ENCODE data around the gene ARHGAP45. TPM values are rescaled to one million over a fixed set of nuclear protein-coding genes. Genes with fewer than 3 reads are reported as not detected.
A peak's percentile ranks its signal among the peaks of the same experiment; 100 is the strongest.

ARHGAP45 gene
- total and polyA plus RNA-seq, 4 donors = 3.3 to 27.5 (median 9.7) TPM

DNA sequence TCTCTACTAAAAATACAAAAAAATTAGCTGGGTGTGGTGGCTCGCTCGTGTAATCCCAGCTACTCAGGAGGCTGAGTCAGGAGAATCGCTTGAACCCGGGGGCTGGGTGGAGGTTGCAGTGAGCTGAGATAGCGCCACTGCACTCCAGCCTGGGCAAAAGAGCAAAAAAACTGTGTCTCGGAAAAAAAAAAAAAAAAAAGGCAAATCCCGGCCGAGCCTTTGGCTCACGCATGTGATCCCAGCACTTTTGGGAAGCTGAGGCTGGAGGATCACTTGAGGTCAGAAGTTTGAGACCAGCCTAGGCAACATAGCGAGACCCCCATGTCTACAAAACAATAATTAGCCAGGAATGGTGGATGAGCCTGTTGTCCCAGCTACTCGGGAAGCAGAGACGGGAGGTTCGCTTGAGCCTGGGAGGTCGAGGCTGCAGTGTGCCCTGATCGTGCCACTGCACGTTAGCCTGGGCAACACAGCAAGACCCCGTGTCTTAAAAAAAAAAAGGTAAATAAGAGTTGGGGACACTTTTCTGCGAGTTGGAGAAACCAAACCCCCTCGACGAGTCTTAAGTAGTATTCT is 36.3 kb downstream of the ARHGAP45 start (continued):
- TF ChIP-seq, protein P1, sequence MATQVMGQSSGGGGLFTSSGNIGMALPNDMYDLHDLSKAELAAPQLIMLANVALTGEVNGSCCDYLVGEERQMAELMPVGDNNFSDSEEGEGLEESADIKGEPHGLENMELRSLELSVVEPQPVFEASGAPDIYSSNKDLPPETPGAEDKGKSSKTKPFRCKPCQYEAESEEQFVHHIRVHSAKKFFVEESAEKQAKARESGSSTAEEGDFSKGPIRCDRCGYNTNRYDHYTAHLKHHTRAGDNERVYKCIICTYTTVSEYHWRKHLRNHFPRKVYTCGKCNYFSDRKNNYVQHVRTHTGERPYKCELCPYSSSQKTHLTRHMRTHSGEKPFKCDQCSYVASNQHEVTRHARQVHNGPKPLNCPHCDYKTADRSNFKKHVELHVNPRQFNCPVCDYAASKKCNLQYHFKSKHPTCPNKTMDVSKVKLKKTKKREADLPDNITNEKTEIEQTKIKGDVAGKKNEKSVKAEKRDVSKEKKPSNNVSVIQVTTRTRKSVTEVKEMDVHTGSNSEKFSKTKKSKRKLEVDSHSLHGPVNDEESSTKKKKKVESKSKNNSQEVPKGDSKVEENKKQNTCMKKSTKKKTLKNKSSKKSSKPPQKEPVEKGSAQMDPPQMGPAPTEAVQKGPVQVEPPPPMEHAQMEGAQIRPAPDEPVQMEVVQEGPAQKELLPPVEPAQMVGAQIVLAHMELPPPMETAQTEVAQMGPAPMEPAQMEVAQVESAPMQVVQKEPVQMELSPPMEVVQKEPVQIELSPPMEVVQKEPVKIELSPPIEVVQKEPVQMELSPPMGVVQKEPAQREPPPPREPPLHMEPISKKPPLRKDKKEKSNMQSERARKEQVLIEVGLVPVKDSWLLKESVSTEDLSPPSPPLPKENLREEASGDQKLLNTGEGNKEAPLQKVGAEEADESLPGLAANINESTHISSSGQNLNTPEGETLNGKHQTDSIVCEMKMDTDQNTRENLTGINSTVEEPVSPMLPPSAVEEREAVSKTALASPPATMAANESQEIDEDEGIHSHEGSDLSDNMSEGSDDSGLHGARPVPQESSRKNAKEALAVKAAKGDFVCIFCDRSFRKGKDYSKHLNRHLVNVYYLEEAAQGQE (IDR thresholded peaks at IDR 0.05) = no peak
- no peak for TF ChIP-seq NR2F2 (IDR thresholded peaks at IDR 0.05)
- TF ChIP-seq RAD21 (IDR thresholded peaks at IDR 0.05) = no peak
- TF ChIP-seq YY1 (IDR thresholded peaks at IDR 0.05) = no peak
- TF ChIP-seq, protein P2, sequence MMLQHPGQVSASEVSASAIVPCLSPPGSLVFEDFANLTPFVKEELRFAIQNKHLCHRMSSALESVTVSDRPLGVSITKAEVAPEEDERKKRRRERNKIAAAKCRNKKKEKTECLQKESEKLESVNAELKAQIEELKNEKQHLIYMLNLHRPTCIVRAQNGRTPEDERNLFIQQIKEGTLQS (IDR thresholded peaks at IDR 0.05) = no peak
- no peak for TF ChIP-seq GABPA (IDR thresholded peaks at IDR 0.05 in 1 of 2, conservative IDR thresholded peaks at IDR 0.05 in 1 of 2)
- TF ChIP-seq HNF4A (conservative IDR thresholded peaks at IDR 0.05) = no peak
- no peak for TF ChIP-seq FOXA2 (IDR thresholded peaks at IDR 0.05)
- TF ChIP-seq EGR1 (IDR thresholded peaks at IDR 0.05; ENCODE audit: low read depth in 2 of 2) = no peak

DNA sequence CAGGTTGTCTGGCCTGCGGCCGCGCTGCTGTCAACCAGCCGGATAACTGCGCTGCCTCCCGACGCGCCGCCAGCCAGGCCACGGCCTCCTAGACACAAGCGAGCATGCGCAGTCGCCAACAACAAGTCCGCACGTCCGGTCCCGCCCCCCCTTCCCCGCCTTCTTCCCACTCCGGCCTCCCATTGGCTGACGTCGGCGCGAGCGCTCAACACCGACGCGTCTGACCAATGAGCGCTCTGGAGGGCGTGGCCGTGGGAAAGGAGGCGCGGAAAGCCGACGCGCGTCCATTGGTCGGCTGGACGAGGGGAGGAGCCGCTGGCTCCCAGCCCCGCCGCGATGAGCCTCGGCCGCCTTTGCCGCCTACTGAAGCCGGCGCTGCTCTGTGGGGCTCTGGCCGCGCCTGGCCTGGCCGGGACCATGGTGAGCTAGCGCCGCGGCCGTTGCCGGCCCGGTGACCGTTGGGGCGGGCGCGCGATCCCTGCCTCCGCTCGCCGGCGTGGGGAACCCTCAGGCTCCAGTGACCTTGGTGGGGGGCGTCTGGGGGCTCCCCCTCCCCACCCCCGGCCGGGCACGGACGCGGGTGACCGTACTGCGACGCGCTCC is 36.8 kb downstream of the ARHGAP45 start, which contains the start of gene GPX4:
Gene GPX4 (plus strand): TSS at position 287 of the 603 bp plus-strand sequence. CDS start 50 bp downstream, at position 337.
- WGBS = under 1% methylated on average over 75 of the region's 75 CpGs
- peak within 1 kb of the TSS; percentile 59 to 93 (median 75) for H3K4me3 ChIP-seq (ENCODE audit: low read depth in 1 of 3, low read length in 3 of 3)
- DNase-seq (ENCODE audit: low spot score) = peak; percentile 99
- peak within 1 kb of the TSS; percentile 63 to 86 for H3K9ac ChIP-seq (ENCODE audit: low read depth in 1 of 2, low read length in 2 of 2)
- H3K9me3 ChIP-seq (ENCODE audit: control insufficient read depth in 4 of 4, low read length in 3 of 4) = no peaks in the 10 kb centered on the region
- no peak for TF ChIP-seq HNF4A (conservative IDR thresholded peaks at IDR 0.05)
- no peak for TF ChIP-seq HNF4G (IDR thresholded peaks at IDR 0.05)
- TF ChIP-seq NR2F2 (IDR thresholded peaks at IDR 0.05) = no peak
- TF ChIP-seq, protein P3, sequence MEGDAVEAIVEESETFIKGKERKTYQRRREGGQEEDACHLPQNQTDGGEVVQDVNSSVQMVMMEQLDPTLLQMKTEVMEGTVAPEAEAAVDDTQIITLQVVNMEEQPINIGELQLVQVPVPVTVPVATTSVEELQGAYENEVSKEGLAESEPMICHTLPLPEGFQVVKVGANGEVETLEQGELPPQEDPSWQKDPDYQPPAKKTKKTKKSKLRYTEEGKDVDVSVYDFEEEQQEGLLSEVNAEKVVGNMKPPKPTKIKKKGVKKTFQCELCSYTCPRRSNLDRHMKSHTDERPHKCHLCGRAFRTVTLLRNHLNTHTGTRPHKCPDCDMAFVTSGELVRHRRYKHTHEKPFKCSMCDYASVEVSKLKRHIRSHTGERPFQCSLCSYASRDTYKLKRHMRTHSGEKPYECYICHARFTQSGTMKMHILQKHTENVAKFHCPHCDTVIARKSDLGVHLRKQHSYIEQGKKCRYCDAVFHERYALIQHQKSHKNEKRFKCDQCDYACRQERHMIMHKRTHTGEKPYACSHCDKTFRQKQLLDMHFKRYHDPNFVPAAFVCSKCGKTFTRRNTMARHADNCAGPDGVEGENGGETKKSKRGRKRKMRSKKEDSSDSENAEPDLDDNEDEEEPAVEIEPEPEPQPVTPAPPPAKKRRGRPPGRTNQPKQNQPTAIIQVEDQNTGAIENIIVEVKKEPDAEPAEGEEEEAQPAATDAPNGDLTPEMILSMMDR (IDR thresholded peaks at IDR 0.05; ENCODE audit: low read depth, low read length, missing input control) = no peak
- TF ChIP-seq GABPA (IDR thresholded peaks at IDR 0.05 in 1 of 2, conservative IDR thresholded peaks at IDR 0.05 in 1 of 2) = peak in 1 of 2 donors; percentile 78
- TF ChIP-seq, protein P4, sequence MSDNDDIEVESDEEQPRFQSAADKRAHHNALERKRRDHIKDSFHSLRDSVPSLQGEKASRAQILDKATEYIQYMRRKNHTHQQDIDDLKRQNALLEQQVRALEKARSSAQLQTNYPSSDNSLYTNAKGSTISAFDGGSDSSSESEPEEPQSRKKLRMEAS (IDR thresholded peaks at IDR 0.05) = no peak
- TF ChIP-seq EGR1 (IDR thresholded peaks at IDR 0.05; ENCODE audit: low read depth in 2 of 2) = no peak
- TF ChIP-seq SP1 (IDR thresholded peaks at IDR 0.05) = peak; percentile 88
- TF ChIP-seq RXRA (IDR thresholded peaks at IDR 0.05) = no peak
- no peak for TF ChIP-seq JUND (IDR thresholded peaks at IDR 0.05)
- no peak for TF ChIP-seq FOXA2 (IDR thresholded peaks at IDR 0.05)
- no peak for TF ChIP-seq FOXA1 (IDR thresholded peaks at IDR 0.05)
- TF ChIP-seq, protein P1 (IDR thresholded peaks at IDR 0.05) = peak; percentile 45
- TF ChIP-seq, protein P5, sequence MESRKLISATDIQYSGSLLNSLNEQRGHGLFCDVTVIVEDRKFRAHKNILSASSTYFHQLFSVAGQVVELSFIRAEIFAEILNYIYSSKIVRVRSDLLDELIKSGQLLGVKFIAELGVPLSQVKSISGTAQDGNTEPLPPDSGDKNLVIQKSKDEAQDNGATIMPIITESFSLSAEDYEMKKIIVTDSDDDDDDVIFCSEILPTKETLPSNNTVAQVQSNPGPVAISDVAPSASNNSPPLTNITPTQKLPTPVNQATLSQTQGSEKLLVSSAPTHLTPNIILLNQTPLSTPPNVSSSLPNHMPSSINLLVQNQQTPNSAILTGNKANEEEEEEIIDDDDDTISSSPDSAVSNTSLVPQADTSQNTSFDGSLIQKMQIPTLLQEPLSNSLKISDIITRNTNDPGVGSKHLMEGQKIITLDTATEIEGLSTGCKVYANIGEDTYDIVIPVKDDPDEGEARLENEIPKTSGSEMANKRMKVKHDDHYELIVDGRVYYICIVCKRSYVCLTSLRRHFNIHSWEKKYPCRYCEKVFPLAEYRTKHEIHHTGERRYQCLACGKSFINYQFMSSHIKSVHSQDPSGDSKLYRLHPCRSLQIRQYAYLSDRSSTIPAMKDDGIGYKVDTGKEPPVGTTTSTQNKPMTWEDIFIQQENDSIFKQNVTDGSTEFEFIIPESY (IDR thresholded peaks at IDR 0.05) = no peak
- TF ChIP-seq YY1 (IDR thresholded peaks at IDR 0.05) = peak; percentile 77
- TF ChIP-seq TAF1 (conservative IDR thresholded peaks at IDR 0.05) = peak; percentile 77
- TF ChIP-seq RAD21 (IDR thresholded peaks at IDR 0.05) = peak in 1 of 2 donors; percentile 40
- TF ChIP-seq, protein P2 (IDR thresholded peaks at IDR 0.05) = no peak
- H3K4me1 ChIP-seq (ENCODE audit: control insufficient read depth in 4 of 4, insufficient read depth in 4 of 4, low read length in 3 of 4) = peaks cover 18 to 47% (median 27%) of the 10 kb centered on the region in 4 donors
- H3K36me3 ChIP-seq (ENCODE audit: control insufficient read depth in 4 of 4, insufficient read depth in 3 of 4, low read depth in 1 of 4, low read length in 3 of 4) = peaks cover 2 to 19% (median 11%) of the 10 kb centered on the region in 4 donors
- H3K27me3 ChIP-seq (ENCODE audit: control insufficient read depth in 4 of 4, insufficient read depth in 4 of 4, low read length in 3 of 4) = no peaks in the 10 kb centered on the region
- H3K27ac ChIP-seq (ENCODE audit: low read depth in 1 of 2, low read length in 2 of 2) = peak within 1 kb of the TSS; percentile 97 to 99
